ENCODE measurements around the gene NGEF.

Gene NGEF

GRCh38 chr2:232833830-232834229 lies 179.2 kb downstream of the NGEF start:
- TF ChIP-seq JUND (IDR thresholded peaks at IDR 0.05; ENCODE audit: low read depth), result no peak
- no peak for DNase-seq (ENCODE audit: low read depth in 1 of 2, low spot score in 1 of 2)
- in situ Hi-C loops (cut with HindIII; ENCODE audit: low pct_unique_long_range_greater_than_20kb, low sequenced_read_pairs), result no loop called here

- in situ Hi-C loops (cut with HindIII; ENCODE audit: low pct_unique_long_range_greater_than_20kb, low sequenced_read_pairs), result no loop called here
- no peak for TF ChIP-seq JUND (IDR thresholded peaks at IDR 0.05; ENCODE audit: low read depth)
- no peak for DNase-seq (ENCODE audit: low read depth in 1 of 2, low spot score in 1 of 2)
Observed at GRCh38 chr2:232831496-232831895, 181.6 kb downstream of the NGEF start.

- DNase-seq (ENCODE audit: low read depth in 1 of 2, low spot score in 1 of 2), result no peak
- in situ Hi-C loops (cut with HindIII; ENCODE audit: low pct_unique_long_range_greater_than_20kb, low sequenced_read_pairs), result no loop called here
- no peak for TF ChIP-seq JUND (IDR thresholded peaks at IDR 0.05; ENCODE audit: low read depth)
Observed at GRCh38 chr2:232829988-232830387, 183.1 kb downstream of the NGEF start.
